ENCODE measurements around the gene NAV2.

The NAV2 gene

DNA sequence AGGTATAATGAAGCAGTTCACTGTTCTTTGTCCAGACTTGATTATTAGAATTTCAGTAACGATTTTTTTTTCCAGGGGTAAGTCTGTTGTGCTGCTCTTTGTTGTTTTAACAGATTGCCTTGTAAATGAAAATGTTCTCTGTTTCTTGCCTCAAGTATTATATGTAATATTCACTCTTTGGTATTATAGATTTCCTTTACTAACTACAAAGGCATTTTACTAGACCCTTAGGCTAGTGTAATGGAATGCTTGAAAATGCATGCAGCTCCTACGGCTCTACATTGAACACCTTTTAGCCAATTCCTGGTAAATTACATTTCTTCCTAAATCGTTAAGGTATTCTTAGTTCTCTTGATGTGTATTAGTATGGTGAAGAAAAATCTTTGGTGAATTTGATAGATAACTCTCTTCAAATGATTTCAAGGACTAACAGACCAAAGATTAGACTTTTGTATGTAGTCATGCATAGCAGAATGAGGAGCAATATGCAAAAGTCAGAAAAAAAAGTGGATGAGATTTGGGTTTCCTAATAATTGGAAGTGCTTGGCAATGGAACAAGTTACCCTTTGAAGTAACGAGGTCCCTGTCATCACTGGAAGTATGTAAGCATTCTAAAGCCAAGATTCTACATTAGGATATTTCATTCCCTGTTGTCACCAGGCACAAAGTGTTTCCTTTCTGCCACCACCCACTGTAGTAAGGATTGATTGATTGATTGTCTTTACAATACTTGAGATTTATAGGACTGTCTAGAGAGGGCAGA, 334.6 kb downstream of the NAV2 start:
- H3K4me3 ChIP-seq (ENCODE audit: low read depth, low read length) = no peak overlapping the region

DNA sequence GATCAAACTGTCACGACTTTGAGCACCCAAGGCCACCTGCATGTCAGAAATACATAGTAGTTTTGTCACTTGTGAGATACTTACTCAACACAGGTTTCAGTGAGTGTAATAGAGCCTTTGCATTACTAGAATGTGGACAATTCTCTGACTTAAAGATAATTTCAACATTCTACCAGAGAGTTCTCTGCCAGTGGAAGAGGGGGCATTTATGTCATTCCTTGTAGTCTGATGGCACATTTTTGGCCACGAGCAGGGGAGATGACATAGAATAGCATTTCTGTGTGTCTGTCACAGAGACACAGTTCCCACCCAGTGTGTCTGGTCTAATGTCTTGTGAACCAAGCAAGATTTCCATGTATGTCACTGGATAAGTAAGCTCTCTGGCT, 335.1 kb downstream of the NAV2 start:
- no peak overlapping the region for H3K4me3 ChIP-seq (ENCODE audit: low read depth, low read length)

DNA sequence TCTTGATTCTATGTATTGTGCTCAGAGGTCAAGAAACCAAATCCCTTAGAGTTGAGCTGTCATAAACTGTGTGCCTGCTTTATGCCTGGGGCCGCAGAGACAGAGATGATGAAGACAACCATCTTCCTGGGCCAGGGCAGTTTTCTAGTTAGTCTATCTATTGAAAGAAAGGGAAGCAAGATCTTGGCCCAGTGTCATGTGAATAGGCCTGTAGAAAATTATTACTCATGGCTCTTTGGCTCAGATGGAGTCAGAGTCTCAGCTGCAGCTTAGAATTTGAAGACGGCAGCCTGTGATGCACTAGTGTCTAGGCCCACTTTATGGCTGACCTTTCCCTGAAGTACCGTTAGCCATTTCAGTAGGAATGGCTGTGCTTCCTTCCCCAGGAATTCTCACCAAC, 335.6 kb downstream of the NAV2 start:
- no peak overlapping the region for H3K4me3 ChIP-seq (ENCODE audit: low read depth, low read length)

- no peak overlapping the region for H3K4me3 ChIP-seq (ENCODE audit: low read depth, low read length)
Observed at GRCh38 chr11:20048707-20049106, 336.1 kb downstream of the NAV2 start.

DNA sequence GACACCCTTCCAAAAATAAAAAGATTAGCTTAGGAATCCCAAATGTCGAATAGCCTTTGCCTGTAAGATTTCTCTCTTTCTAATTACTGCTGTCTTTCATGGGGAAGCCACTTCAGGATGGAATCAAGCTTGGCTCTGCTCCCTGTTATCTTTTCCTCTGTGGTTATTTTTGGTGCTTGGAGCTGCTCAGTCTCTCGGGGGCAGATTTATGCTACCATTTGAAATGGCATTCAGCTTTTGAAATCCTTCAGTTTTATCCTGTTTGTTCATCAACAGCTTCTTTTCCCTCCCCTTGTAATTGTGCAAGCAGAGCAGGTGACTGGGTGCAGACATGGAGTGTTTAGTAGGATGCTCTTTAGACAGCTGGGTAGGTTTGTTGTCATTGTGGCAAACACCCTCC, 336.6 kb downstream of the NAV2 start:
- H3K4me3 ChIP-seq (ENCODE audit: low read depth, low read length) = no peak overlapping the region

GRCh38 chr11:20050048-20050447, 337.4 kb downstream of the NAV2 start:
- no peak overlapping the region for H3K4me3 ChIP-seq (ENCODE audit: low read depth, low read length)

- H3K4me3 ChIP-seq (ENCODE audit: low read depth, low read length) = no peak overlapping the region
Observed at GRCh38 chr11:20050551-20051333, 338.1 kb downstream of the NAV2 start.

- no peak overlapping the region for H3K4me3 ChIP-seq (ENCODE audit: low read depth, low read length)
Observed at GRCh38 chr11:20051469-20052399, 339.1 kb downstream of the NAV2 start.

DNA sequence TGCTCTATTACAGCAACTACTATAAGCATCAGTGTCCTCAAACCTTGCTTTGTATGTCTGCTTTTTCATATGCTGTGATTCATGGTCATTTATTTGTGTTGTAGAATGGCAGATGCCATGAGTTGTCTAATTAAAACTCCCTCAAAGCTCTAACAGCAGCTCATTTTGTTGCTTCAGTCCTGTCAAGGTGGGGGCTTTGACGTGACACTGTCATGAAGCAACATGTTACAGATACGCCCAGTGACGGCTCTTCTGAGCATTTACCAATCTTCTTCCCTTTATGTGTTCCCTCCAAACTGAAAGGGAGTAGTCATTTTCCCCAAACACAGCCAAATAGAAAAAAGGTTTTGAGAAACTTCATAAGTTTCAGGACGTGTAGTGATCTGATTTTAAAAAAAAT, 340.9 kb downstream of the NAV2 start:
- H3K4me3 ChIP-seq (ENCODE audit: low read depth, low read length) = no peak overlapping the region

DNA sequence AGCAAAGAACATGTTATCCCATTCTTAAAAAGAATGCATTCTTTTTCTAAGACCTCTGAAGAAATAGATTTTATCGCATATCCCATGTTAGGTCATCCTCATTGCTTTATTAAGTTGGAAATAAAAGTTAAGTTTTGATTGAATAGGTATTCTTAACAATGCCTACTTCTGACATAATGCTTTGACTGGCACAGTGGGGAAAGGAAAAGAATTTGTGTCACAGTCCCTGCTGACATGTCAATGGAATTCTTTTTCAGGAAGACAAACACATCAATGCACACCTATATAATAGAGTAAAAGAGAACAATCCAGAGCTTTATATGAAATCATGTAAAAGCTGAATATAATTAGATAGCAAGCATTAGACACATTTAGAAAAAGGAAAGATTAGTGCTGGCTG, 341.9 kb downstream of the NAV2 start:
- H3K4me3 ChIP-seq (ENCODE audit: low read depth, low read length) = no peak overlapping the region

DNA sequence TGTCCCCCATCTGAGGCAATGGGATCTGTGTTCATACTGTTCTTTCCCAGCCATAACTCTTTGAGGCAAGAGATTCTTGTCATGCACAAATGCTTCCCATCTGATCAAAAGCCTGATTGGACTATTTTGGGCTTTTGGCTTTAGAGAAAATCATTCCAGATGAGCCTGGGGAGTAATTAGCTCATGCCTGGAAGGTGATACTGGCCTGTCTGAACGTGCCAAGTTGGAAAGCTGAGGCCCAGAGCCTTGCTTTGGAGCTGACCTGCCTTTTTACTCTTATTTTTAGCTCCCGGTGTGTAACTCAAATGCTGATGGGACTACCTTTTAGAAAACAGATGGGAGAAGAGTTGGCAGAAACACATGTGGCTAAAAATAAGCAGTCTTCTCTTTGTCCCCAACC, 342.7 kb downstream of the NAV2 start:
- H3K4me3 ChIP-seq (ENCODE audit: low read depth, low read length) = no peak overlapping the region

DNA sequence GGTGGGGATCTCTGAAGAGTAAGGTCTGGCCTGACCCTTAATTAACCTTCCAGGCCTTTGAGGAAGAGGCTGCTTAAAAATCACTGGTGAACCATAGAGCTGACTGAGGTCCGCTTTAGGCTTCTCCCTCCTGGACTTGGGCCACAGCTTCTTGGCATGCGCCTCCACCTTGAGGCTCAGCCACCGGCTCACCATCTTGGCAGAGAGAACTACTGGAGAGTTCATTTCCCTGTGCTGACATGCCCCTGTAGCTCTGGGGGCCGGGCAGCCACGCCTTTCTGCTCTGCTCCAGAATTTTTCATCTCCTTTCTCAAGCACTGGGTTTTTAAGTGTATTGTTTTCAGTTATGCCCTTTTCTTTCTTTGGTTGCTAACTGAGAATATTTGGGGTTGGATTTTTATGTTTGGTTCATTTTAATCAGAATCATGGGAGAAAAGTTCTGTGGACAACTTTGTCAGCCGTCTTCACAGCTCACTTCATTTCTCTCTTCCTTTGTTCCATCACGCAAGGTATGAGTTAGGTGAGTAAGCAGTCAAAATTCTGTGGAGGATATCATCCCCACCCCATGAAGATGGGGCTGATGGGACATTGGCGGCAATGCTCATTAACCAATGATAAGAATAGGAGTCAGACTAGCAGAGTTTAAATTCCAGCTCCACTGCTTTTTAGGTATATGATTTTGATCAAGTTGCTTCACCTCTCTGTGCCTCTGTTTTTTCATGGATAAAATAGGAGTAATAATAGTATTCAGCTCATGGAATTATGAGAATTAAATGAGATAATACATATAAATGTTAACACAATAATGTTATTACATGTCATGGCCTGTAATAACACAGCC, 343.7 kb downstream of the NAV2 start:
- no peak overlapping the region for H3K4me3 ChIP-seq (ENCODE audit: low read depth, low read length)

DNA sequence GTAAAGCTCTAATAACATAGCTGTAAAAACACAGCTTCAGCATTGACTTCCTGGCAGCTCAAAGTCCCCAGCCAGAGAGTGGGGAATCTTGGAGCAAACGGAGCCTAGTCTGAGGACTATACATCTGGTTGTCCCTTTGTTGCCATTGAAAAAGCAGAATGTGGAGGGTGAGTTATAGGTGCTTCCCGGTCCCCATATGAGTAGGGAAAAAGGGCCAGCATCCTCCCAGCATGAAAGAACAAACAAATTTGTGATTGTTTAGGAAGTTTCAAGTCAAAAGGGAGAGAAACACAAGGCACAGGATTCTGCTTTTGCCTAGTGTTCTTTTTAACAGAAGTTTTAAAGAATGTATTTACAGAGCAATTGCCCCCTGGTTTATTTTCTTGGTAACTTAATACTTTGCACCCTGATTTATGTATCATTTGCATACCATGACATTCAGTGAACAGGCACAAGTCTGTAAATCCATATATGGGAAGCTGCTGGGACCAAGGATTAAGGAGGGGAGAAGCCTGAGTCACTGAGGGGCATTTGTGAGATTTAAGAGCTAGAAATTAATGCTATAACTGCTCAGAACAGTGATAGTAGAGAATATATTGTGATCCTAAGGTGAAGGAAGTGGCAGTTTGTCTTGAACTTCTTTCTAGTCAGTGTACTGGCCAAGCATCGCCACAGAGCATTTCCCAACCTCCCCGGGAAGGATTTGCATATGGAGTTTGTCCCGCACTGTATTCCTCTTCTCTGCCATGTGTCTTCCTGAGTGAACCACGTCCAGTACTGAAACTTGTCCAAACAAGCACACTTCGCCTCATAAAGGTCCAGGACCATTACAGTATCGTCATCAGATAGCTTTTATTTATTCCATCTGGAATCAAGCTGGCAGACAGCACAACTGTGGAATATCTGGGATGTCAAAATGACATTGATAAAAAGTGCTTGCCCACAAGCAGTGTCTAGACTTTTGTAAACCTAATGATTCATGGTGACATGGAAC, 344.6 kb downstream of the NAV2 start:
- no peak overlapping the region for H3K4me3 ChIP-seq (ENCODE audit: low read depth, low read length)

DNA sequence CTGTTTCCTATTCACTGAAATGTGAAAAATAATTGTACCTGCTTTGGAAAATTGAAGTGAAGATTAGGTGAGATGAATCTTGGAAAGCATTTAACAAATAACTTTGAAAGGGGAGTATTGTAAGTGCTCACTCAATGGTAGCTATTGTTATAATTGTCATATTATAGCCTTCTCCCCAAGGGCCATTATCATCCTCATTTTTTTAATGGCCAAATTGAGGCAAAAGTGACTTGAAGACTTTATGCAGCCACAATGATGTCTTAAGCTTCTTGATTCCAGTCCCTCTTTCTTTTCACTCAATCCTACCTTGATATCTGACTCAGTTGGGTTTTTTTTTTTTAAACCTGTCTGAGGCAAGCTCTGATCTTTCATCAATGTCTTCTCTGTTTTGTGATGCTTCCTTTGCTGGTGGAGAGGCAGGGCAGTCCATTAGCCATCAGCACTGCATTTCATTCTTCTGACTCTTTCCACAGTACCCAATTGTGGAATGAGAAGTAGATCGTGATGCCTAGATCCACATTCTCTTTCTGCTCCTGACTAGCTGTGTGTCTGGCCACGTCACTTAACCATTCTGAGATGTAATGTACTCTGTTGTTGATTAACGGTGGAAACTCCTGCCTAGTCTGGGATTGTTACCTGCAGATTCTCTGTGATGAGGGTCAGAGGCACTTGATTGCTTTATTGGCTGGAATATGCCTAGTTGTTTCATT, 346.3 kb downstream of the NAV2 start:
- no peak overlapping the region for H3K4me3 ChIP-seq (ENCODE audit: low read depth, low read length)

GRCh38 chr11:20059587-20060021, 347.0 kb downstream of the NAV2 start:
- no peak overlapping the region for H3K4me3 ChIP-seq (ENCODE audit: low read depth, low read length)

DNA sequence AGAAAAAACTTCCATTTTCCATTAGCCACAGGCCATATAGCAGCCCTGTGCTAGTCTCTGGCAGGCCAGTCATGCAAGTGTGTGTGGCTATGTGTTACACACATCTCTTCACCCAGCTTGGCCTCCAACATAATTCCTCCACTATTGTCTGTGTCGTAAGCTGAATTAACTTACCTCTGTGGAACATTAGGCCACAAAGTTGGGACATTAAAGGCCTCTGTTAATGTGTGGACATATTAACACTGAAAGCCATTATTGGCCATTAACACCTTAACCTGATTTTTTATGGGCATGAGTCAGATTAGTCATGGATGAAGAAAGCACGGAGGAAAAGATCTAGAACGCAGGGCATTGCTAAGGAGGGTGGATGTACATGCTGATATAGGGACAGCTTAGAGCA, 347.5 kb downstream of the NAV2 start:
- no peak overlapping the region for H3K4me3 ChIP-seq (ENCODE audit: low read depth, low read length)

GRCh38 chr11:20060647-20061205, 348.1 kb downstream of the NAV2 start:
- no peak overlapping the region for H3K4me3 ChIP-seq (ENCODE audit: low read depth, low read length)

DNA sequence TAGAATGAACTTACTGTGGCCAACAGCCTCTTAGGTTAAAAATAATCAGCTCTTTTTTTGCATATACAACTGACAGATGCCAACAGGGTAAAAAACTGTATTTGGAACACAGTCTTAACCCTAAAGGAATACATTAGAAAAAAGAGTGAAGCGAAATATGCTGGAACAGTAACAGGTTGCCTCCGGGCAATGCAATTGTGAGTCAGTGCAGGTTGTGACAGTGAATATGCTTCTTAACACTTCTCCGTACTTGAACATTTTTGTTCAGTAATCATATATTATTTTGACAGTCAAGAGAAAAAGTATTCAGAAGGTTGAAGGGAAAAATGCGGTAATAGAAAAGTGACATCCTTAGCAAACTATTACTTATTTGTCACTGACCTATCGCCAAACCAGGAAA, 349.1 kb downstream of the NAV2 start:
- no peak overlapping the region for H3K4me3 ChIP-seq (ENCODE audit: low read depth, low read length)

All from iPS-11a (cell line).